ENCODE measurements around the gene TAS1R1.

Gene TAS1R1

DNA sequence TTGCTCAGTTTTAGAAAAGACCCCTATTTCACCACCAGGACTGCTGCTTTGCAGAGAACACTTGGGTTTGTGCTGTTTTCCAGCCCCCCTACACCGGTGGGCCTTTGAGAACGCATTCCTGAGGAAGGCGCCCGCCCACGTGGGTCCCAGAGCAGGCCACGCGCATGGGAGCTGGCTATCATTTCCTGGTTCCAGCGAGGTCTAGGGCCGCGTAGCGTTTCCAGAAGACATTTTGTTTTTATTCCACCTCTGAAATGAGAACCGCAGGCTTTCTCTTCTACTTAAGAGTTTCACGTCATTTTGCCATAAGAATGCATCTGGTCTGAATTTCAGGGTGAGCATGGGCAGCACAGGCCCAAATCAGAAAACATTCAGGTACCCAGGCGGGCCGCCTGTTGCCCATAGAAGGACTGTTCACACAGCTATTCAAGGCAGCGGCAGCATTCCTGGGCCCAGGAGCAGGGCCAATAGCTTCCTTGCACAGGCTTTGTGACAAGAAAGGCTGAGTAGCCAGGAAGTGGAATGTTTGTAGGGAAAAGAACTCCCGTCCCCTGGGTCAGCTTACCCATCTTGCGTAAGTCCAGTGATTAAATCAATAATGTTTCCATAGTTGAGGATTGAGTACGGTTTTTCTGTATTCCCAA is 48.9 kb downstream of the TAS1R1 start:
- no peak for DNase-seq (ENCODE audit: low spot score)

DNA sequence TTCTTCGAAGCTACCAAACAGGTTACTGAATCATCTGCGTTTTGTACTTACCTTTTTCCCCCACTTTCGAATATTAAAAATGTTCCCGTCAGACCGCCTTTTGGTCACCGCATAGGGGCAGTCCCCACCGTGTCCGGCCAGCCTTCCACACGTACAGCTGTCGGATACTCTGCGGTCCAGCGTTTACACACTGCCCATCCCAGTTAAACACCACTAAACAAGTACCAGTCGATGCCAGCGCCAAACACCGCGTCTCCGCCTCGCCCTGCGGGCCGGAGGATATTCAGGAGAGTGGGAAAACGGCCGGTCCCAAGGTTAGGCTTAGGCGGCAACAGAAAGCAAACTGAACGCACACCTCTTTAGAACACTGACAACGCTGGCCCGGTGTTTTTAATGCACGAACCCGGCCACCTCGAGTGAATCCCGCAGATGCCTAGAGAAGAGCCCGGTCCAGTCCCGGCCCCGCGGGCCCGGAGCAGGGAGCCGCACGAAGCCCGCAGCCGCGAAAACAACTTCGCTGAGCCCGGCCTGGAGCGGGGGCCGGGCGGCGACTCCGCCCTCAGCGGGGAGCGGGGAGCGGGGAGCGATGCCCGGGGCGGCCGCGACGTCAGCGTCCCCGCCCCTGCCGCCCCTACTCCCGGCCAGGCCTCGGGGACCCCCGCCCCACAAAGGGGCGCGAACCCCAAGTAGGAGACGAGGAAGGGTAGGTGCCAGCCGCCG is 57.7 kb downstream of the TAS1R1 start:
- DNase-seq (ENCODE audit: low spot score), result peak; percentile 72

DNA sequence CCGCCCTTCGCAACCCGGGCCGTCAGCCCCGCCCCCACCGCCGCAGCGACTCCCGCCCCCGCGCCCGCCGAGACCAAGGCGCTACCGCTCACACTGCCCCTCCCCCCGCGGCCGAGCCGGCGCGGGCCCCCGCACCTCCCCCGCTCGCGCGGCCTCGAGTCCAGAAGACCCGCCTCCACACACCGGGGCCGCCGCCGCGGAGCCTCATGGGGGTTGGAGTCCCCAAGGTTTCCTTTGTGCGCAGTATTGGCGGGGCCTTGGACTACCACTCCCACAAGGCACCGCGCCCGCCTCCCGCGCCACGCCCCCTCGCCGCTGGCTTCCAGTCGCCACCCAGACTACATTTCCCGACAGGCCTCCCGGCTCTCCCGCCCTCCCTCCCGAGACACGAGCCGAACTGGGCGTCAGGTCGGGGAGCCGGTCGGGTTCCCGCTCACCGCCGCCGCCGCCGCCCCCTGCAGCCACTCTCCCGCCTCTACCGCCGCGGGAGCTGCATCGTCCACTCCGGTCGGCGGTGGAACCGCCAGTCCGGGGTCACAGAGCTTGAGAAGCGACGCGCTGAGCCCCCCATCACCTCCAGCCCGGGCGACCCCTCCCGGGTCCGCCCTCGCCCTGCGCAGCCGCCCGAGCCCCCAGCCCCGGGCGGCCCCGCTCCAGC is 58.4 kb downstream of the TAS1R1 start, which contains the start of gene PHF13:
Gene PHF13, plus strand, starts transcription at position 371 of the 658 bp plus-strand sequence. CDS start 336 bp downstream, outside the sequence.
- peak; percentile 100 for DNase-seq (ENCODE audit: low spot score)

DNA sequence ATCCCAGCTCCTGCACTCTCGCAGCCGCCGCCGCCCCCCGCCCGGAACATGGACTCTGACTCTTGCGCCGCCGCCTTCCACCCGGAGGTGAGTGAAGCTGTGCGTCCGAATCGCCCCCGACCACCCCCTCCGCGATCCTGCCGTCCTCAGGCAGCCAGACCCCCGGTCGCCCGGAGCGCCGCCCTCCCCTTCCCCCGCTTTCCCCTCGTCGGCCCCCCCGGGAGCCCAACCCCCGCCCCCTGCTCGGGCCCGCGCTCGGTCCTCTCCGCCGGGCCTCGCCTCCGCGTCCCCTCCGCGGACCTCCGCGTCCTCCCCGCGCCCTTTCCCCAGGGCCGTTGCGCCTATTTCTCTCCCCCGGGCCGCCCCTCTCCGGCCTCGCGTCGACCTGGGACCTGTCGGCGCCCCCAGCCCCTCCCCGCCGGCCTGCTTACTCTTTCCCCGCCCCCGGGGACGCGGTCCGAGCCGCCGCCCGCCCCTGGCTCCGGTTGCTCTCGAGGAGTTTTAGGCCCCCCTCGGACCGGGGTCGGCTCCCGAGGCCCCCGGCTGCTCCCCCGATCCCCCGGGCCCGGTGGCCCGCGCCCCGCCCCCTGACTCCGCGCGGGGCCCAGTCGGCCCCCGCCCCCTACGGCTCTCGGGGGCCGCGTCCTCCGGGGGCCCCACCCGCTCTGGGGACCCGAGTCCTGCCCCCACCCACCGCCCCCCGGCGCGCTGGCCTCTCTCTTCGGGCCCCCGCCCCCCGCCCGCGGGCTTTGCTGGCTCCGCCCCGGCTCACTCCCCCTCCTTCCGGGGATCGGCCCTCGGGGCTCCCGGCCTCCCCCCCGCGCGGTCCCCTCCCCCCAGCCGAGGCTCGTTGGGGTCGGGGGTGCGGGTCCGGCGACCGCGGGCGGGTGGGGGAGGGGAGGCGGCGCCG is 59.2 kb downstream of the TAS1R1 start:
- DNase-seq (ENCODE audit: low spot score), result peak; percentile 53

DNA sequence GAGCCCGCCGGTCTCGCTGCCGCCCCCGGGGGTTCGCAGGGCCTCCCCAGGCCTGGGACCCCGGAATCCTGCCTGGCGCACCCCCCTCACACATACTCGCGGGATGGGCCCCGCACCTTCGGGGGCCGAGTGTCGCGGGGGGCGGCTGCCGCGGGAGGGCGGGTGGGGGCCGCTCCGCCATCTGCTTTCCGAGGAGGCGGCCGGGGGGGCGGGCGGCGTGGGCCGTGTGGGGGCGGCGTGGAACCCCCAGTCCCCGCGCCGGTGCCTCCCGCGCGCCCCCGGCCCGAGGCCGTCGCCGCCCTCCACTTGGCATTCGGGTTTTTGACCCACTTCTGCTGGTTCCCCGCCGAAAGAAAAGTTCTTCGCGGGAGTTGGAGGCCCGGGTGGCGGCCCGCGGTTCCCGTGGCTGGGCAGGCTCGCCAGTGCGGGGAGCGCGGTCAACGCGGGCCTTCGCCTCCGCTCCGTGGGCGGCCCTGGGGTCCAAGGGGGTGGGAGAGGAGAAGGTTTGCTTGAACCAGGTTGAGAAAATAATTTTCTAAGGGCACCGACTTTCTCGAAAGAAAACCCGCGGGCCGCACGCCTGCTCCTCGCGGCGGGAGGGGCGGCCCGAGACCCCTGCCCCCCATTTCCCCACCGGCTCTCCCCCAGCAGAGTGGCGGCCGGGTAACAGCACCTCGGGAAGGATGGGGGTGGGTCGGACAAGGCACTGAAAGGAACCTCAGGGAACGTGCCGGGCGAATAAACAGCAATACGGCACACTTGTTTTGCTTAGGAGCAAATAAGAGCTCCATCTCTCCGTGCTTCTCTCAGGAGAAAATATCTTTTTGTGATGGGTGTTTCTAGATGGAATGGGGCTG is 60.0 kb downstream of the TAS1R1 start:
- DNase-seq (ENCODE audit: low spot score), result no peak

DNA sequence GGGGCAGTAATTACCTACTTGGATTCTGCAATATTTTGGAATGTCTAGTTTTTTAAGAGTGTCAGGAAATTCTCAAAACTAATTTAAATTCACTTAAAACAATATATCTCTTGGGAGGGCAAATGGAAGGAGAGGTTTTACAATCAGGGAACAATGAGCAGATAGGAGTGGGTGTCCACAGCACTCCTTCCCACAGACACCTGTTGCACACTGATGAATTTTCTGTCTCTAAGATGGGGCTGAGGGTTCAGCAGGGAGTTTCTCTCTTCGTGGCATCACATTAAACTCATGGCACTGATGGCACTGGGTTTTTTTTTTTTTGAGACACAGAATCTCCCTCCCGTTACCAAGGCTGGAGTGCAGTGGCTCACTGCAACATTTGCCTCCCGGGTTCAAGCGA is 63.9 kb downstream of the TAS1R1 start:
- no peak for DNase-seq (ENCODE audit: low spot score)

DNA sequence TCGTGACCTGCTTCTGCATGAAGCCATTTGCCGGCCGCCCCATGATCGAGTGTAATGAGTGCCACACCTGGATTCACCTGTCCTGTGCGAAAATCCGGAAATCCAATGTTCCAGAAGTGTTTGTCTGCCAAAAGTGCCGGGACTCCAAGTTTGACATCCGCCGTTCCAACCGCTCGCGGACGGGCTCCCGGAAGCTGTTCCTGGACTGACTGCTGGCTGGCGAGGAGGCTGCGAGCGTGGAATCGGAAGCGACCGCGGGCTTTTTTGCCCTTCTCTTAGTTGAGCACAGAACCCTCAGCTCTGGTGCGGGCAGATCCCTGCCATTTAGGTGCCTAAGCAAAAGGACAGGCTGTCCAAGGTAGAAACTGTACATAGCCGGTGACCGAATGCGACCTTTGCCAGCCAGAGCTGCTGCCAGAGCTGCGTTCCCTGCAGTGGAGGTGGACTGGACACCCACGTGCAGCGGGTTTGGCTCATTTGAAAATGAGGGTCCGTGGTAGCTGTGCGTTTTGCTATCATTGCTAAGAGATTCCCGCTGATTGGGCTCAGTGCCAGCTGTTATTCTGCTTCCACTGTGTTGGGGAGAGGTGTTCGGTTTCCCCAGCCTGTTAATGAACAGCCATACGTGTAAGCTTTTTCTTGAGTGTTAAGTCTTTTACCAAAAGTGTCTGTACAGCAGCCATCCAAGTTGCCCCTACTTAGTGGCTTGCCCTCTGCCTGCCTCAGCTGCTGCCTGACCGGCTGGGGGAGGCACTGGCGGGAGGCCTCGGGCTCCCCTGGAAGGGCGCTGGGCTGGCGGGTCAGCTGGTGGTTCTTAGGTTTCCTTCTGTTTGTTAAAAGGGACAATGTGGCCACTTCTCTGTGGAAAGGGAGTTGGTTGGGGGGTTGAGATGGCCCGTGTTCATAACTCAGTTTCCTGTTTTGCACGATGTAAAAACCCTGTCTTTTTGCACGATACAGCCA is 66.6 kb downstream of the TAS1R1 start:
- DNase-seq (ENCODE audit: low spot score), result no peak

DNA sequence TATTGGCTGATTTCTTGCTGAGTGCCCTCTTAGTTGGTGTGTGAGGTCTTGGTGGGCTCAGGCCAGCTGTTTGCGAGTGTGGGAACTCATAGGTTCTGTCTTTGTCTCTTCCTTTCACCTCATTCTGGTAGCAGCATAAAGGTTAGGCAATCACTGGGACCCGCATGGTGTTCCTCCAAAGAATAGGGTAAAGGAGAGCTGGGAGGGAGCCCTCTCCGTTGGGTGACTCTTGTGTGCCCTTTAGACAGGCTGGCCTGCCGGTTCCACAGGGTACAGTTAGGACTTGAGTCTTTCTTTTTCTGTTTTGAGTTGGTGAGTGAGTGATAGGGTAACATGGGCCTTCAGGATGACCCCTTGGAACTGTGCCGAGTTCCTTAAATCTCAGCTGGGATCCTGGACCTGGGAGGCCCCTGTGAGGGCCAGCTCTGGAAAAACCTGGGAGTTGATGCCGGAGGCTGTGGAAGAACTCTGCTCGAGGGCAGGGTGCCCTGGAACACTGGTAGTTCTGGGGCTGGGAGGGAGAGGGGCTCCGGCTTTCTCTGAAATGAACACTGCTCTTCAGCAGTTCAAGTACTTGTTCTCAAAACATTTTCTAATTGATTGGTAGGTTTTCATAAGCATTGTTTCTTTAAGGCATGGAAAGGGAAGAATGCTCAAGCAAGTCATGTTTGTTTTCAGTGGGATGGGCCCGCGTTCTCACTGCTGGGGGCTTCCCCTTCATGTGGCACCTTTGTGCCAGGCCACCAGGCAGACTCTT is 67.5 kb downstream of the TAS1R1 start:
- no peak for DNase-seq (ENCODE audit: low spot score)

DNA sequence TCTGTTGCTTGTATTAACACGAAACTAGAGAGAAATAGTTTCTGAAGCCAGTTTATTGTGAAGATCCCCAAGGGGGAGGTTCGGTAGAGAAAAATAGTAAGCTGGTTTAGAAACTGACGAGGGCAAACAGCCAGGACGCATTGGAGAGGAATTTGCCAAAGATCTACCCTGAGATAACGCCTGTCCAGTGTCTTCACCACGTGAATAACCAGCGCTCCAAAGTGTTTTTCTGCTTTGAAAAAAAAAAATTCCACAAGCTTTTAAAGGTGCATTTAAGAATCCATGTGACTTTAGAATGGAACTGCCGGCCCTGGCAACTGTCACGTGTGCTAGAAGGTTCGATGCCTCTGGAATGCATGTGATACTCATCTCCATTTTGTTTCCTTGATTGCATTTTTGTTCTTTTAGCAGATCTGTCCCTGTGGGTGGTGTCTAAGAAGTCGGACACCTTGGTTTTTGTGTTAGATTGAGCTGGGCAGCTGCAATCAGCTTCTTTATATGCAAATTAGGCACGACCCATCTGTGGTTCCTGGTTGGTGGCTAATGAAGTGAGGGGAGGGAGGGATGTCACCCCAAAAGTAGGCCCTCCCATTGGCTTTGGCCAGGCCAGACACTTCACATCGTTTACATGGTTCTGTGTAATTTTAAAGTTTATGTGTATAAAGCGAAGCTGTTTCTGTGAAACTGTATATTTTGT is 68.3 kb downstream of the TAS1R1 start:
- peak; percentile 62 for DNase-seq (ENCODE audit: low spot score)

DNA sequence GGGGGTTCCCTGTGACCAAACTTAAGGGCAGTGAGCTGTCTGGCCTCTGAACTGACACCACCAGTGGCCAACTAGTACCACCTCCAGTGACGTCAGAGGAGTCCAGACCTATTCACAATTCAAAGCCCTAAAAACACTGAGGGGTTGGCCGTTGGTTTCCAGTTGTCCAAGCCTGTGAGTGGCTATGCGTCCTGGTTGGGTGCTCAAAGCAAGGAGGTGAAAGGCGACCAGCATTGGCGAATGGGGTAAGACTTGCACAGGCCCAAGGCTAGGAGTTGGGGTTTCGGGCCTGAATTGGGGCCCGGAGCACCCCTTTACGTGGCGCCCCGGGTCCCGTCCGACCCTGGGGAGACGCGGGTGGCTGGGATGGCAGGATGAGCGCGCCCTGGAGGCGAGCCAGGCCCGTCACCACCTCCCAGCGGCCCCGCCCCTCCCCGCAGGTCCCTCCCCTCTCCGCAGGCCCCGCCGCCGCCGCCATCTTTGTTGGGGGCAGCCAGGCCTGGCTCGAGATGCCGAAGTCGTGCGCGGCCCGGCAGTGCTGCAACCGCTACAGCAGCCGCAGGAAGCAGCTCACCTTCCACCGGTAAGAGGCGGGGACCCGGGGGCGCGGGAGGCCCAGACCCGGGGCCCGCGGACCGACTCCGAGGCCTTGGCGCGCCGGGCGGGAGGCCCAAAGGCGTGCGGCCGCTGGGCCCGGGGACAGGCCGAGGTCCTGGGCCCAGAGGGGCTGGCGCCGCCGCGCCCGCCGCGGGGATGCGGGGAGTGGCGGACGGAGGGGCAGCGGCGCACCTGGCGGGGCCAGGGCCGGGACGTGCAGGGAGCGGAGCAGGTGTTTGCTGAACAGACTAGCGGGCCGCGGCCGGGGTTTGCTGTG is 69.8 kb downstream of the TAS1R1 start, which contains the start of gene THAP3:
Gene THAP3, plus strand, starts transcription at position 159 of the 874 bp plus-strand sequence. Its CDS starts 351 bp downstream, at position 510.
- DNase-seq (ENCODE audit: low spot score), result peak; percentile 90

DNA sequence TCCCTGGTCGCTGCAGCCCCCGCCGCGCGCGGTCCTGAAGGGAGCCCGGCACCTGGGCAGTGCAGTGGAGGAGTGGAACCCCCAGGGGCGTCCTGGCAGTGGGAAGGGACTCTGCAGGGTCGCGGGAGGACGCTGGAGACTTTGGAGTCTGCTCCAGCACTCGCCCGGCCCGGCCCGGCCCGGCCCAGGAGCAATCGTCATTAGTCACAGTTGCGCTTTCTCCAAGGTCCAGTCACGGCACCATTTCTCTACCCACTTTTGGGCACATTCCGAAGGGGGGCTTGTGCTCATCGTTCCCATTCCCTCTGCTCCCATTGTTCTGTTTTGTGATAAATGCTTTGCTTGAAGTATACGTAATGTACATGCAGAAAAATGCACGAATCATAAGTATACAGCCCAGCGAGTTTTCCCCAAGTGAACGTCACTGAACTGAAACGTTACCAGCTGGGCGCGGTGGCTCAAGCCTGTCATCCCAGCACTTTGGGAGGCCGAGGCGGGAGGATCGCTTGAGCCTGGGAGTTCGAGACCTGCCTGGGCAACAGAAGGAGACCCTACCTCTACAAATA is 70.6 kb downstream of the TAS1R1 start:
- no peak for DNase-seq (ENCODE audit: low spot score)

DNA sequence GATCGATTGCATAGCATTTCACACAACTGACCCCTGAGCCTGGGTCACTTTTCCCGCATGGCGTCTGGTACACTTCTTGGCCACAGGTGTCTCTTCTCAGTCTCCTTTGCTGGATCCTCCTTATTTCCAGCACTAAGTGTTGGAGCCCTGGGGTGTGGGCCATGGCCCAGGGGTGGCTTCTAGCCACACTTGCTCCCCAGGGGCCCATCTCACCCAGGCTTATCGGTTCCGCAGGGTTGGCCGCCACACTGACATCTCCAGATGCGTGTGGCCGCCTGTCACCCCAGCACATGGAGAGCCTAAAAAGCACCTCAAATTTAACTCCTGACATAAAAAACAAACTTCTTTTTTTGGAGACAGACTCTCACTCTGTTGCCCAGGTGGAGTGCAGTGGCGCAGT is 71.9 kb downstream of the TAS1R1 start:
- no peak for DNase-seq (ENCODE audit: low spot score)

DNA sequence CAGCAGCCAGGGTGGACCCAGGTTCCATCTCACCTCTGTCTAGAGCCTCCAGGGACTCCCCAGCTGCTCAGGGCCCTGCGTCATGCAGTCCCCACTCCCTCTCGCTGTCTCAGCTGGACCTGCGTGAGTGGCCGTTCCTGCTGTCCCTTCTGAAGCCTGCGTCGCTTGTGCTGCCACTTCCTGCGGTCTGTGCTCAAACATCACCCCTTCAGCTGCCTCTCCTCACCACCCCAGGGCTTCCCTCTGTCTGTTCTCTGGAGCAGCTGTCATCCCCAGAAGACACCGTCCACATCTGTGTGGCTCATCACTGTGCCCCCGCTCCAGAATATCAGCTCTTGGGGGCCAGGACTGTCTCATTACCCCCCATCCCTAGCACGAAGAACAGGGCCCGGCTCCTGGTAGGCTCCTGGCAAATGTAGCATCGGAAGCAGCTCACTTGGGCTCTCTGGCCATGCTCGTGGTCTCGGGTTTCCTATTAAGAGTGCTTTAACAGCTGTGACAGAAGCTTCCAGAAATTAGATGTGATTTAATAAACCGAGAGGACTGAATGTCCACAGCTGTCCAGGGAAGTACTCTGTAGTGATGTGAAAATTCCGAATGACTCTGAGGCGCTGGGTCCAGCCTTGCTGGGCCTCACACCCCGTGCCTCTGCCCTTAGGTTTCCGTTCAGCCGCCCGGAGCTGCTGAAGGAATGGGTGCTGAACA is 72.9 kb downstream of the TAS1R1 start:
- DNase-seq (ENCODE audit: low spot score), result no peak

DNA sequence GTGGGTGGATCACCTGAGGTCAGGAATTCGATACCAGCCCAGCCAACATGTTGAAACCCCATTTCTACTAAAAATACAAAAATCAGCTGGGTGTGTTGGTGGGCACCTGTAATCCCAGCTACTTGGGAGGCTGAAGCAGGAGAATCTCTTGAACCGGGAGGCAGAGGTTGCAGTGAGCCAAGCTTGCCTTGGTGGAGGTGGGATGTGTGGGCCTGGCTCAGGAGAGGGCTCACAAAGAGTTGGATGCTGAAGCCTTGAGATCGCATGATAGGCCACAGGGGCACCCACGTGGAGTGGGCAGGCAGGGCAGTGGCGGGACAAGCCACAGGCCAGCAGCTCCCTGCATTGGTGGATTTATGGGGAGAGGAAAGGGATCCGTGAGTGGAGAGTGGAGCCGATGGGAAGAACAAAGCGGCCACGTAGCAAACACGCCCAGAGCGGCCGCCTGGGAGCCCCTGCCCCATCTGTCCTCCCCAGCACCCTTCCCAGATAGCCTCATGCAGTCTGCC is 73.9 kb downstream of the TAS1R1 start:
- no peak for DNase-seq (ENCODE audit: low spot score)
